Upper lobe of left lung (tissue), 4 donors: ENCODE measurements around the gene MAN1C1.

Experiments
- EP300 ChIP-seq, 4 donors: sonication (generic); formaldehyde crosslinking; IDR thresholded peaks; one replicate each; pipeline ENCODE4 v1.5.1; 2017; ENCODE audit warnings: antibody characterized with exemption in 4 of 4, control low read depth in 2 of 4
- POLR2A ChIP-seq, 4 donors: fragments of 450-650 bp; IDR thresholded peaks; one replicate each; pipeline ENCODE4 v1.5.1; 2016 to 2017; ENCODE audit warnings: antibody characterized with exemption in 4 of 4, mild to moderate bottlenecking in 2 of 4
- POLR2AphosphoS5 ChIP-seq, 2 donors: sonication (generic); formaldehyde crosslinking; IDR thresholded peaks; one replicate each; pipeline ENCODE4 v1.5.1; 2017; ENCODE audit warnings: antibody characterized with exemption in 2 of 2
- TF ChIP-seq, protein P1 (sequence below), 6 experiments: fragments of 450-650 bp in 4 of 6; fragments of 200-600 bp in 2 of 6; sonication (generic) in 2 of 6; IDR thresholded peaks; one replicate each; pipeline ENCODE4 v1.5.1; 2016 to 2019; ENCODE audit warnings: antibody characterized with exemption in 6 of 6

DNA sequence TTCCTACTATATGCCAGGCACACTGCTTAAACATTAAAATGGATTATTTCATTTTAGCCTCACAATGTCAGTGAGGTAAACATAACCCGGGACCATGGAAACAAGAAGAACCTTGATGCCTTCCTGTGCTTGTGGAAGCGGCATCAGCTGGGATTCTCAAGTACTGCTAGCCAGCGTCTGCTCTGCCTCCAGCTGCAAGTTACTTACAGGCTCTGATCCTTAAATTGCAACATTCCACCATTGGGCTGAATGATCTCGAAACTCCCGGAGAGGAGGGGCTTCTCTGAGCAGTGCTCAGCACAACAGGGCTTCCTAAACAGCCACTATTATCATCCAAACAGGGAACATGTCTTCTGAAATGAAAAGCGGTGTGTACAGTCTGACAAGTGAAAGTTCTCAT is 6.7 kb upstream of the MAN1C1 start:
- TF ChIP-seq, protein P1, sequence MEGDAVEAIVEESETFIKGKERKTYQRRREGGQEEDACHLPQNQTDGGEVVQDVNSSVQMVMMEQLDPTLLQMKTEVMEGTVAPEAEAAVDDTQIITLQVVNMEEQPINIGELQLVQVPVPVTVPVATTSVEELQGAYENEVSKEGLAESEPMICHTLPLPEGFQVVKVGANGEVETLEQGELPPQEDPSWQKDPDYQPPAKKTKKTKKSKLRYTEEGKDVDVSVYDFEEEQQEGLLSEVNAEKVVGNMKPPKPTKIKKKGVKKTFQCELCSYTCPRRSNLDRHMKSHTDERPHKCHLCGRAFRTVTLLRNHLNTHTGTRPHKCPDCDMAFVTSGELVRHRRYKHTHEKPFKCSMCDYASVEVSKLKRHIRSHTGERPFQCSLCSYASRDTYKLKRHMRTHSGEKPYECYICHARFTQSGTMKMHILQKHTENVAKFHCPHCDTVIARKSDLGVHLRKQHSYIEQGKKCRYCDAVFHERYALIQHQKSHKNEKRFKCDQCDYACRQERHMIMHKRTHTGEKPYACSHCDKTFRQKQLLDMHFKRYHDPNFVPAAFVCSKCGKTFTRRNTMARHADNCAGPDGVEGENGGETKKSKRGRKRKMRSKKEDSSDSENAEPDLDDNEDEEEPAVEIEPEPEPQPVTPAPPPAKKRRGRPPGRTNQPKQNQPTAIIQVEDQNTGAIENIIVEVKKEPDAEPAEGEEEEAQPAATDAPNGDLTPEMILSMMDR (IDR thresholded peaks at IDR 0.05): no peak
- TF ChIP-seq EP300 (IDR thresholded peaks at IDR 0.05) (no peak), POLR2A (IDR thresholded peaks at IDR 0.05) (no peak), POLR2AphosphoS5 (IDR thresholded peaks at IDR 0.05) (no peak)
